Left lung (tissue), 10 donors: ENCODE measurements around the gene TRAPPC10. TPM values are rescaled to one million over a fixed set of nuclear protein-coding genes. Genes with fewer than 3 reads are reported as not detected.

Source experiments
- ATAC-seq: fragments of 200-7000 bp; cut with Tn5 transposase; one replicate; pipeline ENCODE4 v1.9.1; 2020; ENCODE audit warnings: moderate library complexity
- DNase-seq, 4 donors: peaks; one replicate each; pipeline ENCODE4 v3.0.0-alpha.2; 2013 to 2020
- H3K27ac ChIP-seq, 2 donors: fragments of 200-600 bp; sonication (generic) in 1 of 2; one replicate each; pipeline versions ENCODE4 v1.5.0 to v1.8.0; 2020 to 2021
- H3K27me3 ChIP-seq, 2 donors: fragments of 200-600 bp; sonication (generic) in 1 of 2; one replicate each; pipeline versions ENCODE4 v1.5.0 to v1.8.0; 2020 to 2021
- H3K36me3 ChIP-seq, 2 donors: fragments of 200-600 bp; sonication (generic) in 1 of 2; one replicate each; pipeline versions ENCODE4 v1.5.0 to v1.8.0; 2020 to 2021
- H3K4me1 ChIP-seq, 2 donors: fragments of 200-600 bp; one replicate each; pipeline ENCODE4 v1.8.0; 2021
- H3K4me3 ChIP-seq, 2 donors: fragments of 200-600 bp; sonication (generic) in 1 of 2; one replicate each; pipeline versions ENCODE4 v1.5.0 to v1.8.0; 2020 to 2021; ENCODE audit warnings: mild to moderate bottlenecking in 1 of 2
- H3K9me3 ChIP-seq, 2 donors: fragments of 200-600 bp; sonication (generic) in 1 of 2; one replicate each; pipeline versions ENCODE4 v1.5.0 to v1.8.0; 2020 to 2021
- intact Hi-C, 2 donors: fragments of 100-400 bp; cut with DNase I; formaldehyde crosslinking; loops; one replicate each; pipeline versions ENCODE4 v1.11.2 to v1.14.2; 2022
- polyA plus RNA-seq, 6 donors: library from polyadenylated mRNA; unstranded; fragments of 120-200 nt; gene quantifications; one replicate each; pipeline ENCODE4 v1.2.1, GENCODE V29; 2013; ENCODE audit not compliant: insufficient read length in 6 of 6
- total RNA-seq, 2 donors: library from RNA; stranded (reverse); fragmentation: NEBNext Ultra II Directional; extraction: Animal tissue kit (Norgen Biotek cat#: 25700); gene quantifications; one replicate each; pipeline ENCODE4 v1.2.1, GENCODE V29; 2021
- TF ChIP-seq, protein P1 (sequence below), 2 donors: fragments of 200-600 bp; sonication (generic) in 1 of 2; IDR thresholded peaks; one replicate each; pipeline versions ENCODE4 v1.5.0 to v1.8.0; 2021; ENCODE audit warnings: antibody characterized with exemption in 2 of 2
- donor health status: DM: no; HTN: yes; CAD: no.
- donor health status: DM: no; HTN: no; CAD: no.

The TRAPPC10 gene
- total and polyA plus RNA-seq, 8 donors, result 26.6 to 43.5 (median 29.1) TPM

DNA sequence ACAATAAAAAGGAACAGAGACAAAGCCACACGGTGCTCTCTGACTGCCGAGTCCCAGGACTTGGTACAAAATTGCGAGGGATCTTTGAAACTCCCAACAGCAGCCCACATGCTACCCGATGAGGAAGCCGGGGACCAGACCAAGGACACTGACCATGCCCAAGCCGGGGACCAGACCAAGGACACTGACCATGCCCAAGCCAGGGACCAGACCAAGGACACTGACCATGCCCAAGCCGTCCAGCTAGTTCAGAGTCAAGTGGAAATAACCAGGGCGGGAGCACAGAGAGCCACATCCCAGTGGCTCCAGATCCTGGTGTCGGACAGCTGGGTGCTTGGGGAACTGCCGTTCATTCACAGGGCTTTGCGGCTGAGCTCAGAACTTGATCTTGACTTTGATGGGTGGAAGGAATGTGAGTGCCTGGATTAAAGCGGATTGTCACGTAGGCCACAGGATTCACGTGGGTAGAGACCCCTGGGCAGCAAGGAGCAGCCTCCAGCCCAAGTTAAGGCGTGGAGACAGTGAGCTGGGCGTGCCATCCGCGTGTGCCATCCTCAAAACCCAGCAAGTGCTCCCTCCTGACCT is 16.5 kb upstream of the TRAPPC10 start:
- H3K27ac ChIP-seq, result no peak overlapping the region
- intact Hi-C loops, result no loop called here
- no peaks in the 10 kb centered on the region for H3K9me3 ChIP-seq
- DNase-seq (no peak), ATAC-seq (no peak)
- no peaks in the 10 kb centered on the region for H3K36me3 ChIP-seq
- TF ChIP-seq, protein P1, sequence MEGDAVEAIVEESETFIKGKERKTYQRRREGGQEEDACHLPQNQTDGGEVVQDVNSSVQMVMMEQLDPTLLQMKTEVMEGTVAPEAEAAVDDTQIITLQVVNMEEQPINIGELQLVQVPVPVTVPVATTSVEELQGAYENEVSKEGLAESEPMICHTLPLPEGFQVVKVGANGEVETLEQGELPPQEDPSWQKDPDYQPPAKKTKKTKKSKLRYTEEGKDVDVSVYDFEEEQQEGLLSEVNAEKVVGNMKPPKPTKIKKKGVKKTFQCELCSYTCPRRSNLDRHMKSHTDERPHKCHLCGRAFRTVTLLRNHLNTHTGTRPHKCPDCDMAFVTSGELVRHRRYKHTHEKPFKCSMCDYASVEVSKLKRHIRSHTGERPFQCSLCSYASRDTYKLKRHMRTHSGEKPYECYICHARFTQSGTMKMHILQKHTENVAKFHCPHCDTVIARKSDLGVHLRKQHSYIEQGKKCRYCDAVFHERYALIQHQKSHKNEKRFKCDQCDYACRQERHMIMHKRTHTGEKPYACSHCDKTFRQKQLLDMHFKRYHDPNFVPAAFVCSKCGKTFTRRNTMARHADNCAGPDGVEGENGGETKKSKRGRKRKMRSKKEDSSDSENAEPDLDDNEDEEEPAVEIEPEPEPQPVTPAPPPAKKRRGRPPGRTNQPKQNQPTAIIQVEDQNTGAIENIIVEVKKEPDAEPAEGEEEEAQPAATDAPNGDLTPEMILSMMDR (IDR thresholded peaks at IDR 0.05), result no peak
- peaks cover 0 to 23% of the 10 kb centered on the region in 2 donors for H3K27me3 ChIP-seq
- H3K4me3 ChIP-seq, result no peak overlapping the region
- H3K4me1 ChIP-seq, result no peaks in the 10 kb centered on the region

DNA sequence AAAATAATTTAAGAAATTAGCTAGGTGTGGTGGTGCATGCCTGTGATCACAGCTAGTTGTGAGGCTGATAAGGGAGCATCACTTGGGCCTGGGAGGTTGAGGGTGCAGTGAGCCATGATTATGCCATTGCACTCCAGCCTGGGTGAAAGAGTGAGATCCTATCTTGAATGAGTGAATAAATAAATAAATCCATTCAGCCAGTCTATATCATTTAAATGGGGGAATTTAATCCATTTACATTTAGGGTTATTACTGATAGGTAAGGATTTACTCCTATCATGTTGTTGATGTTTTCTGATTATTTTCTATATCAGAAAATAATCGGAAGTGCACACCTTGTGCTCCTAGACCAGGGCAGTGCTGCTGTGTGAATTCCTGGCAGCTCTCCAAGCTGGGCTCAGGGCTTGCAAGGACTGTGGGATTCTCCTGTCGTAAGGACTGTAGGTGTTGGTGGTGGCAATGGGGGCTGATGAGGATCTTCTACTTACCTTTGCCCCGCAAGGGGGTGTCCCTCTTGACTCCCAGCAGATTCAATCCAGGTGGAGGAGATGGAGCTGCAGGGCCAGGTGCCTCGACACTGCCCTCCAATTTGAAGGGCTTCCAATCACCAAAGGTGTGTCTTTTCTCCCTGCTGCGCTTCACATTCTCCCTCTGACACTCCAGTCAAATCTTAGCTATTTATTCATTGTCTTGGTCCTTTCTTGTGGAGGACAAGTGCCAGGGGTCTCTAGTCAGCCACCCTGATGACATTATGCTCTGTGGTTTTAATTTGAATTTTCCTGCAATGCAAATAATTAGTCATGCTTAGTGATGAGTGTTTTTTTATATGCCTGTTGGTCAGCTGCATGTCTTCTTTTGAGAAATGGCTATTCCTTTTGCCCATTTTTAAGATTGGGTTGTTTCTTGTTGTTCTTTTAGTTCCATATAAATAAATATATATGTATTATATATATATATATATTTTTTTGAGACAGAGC is 14.1 kb upstream of the TRAPPC10 start:
- H3K27me3 ChIP-seq, result peaks cover 0 to 20% of the 10 kb centered on the region in 2 donors
- no peak overlapping the region for H3K27ac ChIP-seq
- no peak for DNase-seq
- no peak for ATAC-seq
- intact Hi-C loops, result no loop called here
- H3K4me3 ChIP-seq, result no peak overlapping the region
- no peaks in the 10 kb centered on the region for H3K9me3 ChIP-seq
- TF ChIP-seq, protein P1 (IDR thresholded peaks at IDR 0.05), result no peak
- no peaks in the 10 kb centered on the region for H3K4me1 ChIP-seq
- H3K36me3 ChIP-seq, result no peaks in the 10 kb centered on the region

DNA sequence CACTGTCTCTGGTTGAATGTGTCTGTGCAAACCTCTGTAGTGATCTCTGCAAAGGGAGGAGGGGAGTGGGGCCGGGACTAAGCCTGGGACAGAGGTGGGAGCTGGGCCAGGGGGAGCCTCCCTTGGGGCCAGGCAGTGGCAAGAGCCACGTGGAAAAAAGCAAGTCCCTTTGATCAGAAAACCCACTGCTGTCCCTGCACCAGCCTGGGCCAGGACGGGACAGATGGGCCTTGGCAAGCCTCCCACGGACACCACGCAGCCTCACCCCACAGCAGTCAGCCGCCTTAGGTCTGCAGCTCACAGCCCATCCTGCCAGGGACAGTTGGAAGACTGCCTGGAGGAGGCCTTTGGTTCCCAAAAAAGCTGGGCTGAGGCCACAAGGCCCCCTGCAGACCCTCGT is 11.7 kb upstream of the TRAPPC10 start:
- ATAC-seq (no peak), DNase-seq (no peak)
- no peaks in the 10 kb centered on the region for H3K9me3 ChIP-seq

DNA sequence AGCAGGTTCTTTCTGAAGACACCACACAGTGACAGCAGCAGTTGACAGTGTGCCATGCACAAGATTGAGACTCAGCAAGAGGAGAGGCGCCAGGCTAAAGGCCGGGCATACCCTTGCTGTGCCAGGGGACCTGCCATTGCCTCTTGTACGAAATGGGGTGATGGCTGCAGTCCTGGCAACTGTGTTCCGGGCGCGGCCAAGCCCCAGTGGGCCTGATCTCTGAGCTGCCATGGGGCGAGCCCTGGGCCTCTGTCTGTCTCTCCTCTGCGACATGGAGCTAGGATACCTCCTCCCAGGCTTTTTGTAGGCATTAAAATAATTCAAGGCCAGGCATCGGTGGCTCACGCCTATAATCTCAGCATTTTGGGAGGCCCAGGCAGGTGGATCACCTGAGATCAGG is 9.6 kb upstream of the TRAPPC10 start:
- no peak overlapping the region for H3K27ac ChIP-seq
- TF ChIP-seq, protein P1 (IDR thresholded peaks at IDR 0.05), result no peak
- ATAC-seq (no peak), DNase-seq (no peak)
- peaks cover 0 to 3% of the 10 kb centered on the region in 2 donors for H3K4me1 ChIP-seq
- no peak overlapping the region for H3K4me3 ChIP-seq
- H3K36me3 ChIP-seq, result no peaks in the 10 kb centered on the region
- no peaks in the 10 kb centered on the region for H3K9me3 ChIP-seq
- no peaks in the 10 kb centered on the region for H3K27me3 ChIP-seq
- intact Hi-C loops, result no loop called here

More for the DNA sequence above, 11.7 kb upstream of the TRAPPC10 start:
- Histone ChIP-seq H3K4me3 (no peak overlapping the region), H3K27me3 (no peaks in the 10 kb centered on the region), H3K27ac (no peak overlapping the region), H3K36me3 (no peaks in the 10 kb centered on the region), H3K4me1 (no peaks in the 10 kb centered on the region)
- TF ChIP-seq, protein P1 (IDR thresholded peaks at IDR 0.05), result no peak
- intact Hi-C loops, result no loop called here

DNA sequence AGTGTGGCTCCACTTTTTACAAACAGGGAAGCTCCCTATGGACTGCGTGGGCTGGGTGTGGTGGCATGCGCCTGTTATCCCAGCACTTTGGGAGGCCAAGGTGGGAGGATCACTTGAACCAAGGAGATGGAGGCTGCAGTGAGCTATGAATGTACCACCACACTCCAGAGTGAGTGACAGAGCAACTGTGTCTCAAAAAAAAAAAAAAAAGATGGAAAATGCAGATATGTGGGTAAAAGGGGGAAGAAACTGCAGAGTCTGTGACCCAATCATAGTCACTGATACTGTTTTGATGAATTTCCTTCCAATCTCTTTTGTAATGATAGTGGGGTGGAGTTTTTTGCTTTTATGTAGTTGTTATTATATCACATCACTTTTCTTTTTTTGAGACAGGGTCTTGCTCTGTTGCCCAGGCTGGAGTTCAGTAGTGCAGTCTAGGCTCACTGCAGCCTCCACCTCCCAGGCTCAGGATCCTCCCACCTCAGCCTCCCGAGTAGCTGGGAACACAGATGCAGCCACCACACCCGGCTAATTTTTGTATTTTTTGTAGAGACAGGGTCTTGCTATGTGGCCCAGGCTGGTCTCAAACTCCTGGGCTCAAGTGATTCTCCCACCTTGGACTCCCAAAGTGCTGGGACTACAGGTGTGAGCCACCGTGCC is 8.7 kb upstream of the TRAPPC10 start:
- Histone ChIP-seq H3K27me3 (no peaks in the 10 kb centered on the region), H3K27ac (no peak overlapping the region), H3K36me3 (no peaks in the 10 kb centered on the region), H3K4me1 (peaks cover 0 to 3% of the 10 kb centered on the region in 2 donors), H3K4me3 (no peak overlapping the region), H3K9me3 (no peaks in the 10 kb centered on the region)
- TF ChIP-seq, protein P1 (IDR thresholded peaks at IDR 0.05), result no peak
- DNase-seq (no peak), ATAC-seq (no peak)
- intact Hi-C loops, result no loop called here
